Measurements from ENCODE around the gene GUCA2A.

The GUCA2A gene

DNA sequence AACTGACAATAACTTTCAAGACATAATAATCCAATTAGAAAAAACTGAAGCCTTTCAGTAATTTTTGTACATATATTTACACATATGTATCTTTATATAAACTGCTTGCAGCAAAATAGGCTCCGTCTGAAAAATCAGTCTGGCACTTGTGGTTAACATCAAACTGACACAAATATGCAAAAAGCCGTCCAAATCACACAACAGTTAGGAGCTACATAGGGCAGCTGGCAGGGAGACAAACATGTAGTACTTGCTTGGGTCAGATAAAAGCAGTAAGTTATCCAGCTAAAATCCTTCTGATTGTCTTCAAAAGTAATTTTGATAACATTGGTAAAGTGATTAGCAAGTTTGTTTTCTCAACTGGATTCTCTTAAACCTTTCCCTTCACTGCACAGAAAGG, 14.7 kb upstream of the GUCA2A start:
- intact Hi-C loops (cut with DNase I), result loop anchor here (5.0 kb wide), 1 partner anchor 158 kb away; the partner anchor contains the start of gene FOXJ3
- no peak for DNase-seq

DNA sequence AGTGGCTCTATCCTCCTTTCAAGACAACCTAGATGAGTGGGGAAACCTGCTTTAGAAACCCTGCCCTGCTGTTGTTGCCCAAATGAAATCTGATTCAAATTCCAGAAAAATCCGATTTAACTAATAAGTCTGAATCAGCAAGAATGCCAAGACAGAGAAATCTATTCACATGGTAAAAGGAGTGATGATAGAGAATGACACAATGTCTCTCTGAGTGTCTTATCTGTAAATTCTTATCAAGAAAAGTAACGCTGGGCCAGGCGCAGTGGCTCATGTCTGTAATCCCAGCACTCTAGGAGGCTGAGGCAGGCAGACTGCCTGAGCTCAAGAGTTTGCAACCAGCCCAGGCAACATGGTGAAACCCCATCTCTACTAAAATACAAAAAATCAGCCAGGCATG, 13.7 kb upstream of the GUCA2A start:
- intact Hi-C loops (cut with DNase I), result loop anchor here (5.0 kb wide), 1 partner anchor 159 kb away; the partner anchor contains the start of gene FOXJ3
- no peak for DNase-seq

DNA sequence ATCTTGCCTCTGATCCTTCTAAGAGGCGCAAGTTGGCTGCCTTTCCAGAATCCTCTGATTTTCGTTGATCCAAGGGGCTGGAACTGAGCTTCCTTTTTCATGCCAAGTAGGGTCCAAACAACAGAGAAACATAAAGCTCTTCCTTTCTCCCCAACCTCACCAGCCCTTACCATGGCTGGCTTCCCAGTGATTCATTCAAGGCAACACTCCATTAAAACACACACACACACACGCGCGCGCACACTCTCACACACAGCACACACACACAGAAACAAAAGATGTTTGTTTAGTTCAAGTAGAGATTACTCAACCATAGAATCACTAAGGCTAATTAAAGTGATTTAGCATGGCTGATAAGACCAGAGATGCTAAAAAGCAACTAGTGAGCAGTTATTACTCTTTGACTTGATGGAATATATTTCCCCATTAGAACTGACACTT, 13.0 kb upstream of the GUCA2A start:
- intact Hi-C loops (cut with DNase I), result loop anchor here (5.0 kb wide), 1 partner anchor 160 kb away; the partner anchor contains the start of gene FOXJ3
- peak in 39 of 42 donors; percentile 18 to 85 (median 58) for DNase-seq

DNA sequence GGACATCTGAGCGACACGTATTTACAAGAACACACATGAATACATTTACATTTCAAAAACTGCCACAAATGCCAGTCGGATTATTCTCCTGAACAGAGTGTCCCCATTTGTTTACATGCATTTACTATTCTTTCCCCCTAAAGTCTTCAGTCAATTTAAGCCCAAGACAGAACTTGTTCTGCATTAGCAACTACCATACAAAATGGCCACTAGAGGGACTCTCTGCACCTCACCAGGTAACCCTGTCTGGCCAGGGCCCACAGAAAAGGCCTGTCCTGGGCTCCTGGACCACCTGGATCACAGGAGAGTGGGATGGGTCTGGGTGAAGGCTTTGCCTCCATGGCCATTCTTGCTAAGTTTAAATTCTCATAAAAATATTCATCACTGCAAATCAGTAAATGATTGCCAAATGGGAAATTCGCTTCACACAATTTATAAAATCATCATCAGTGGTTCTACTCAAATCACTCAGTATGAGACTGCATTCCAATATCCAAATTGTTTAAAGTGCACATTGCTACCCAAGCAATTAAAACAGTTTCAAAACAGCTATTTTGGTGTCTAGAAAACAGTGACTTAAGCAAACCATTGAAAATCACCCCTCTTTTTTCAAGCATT, 12.5 kb upstream of the GUCA2A start:
- peak in 21 of 42 donors; percentile 22 to 62 (median 39) for DNase-seq
- intact Hi-C loops (cut with DNase I), result loop anchor here (5.0 kb wide), 1 partner anchor 160 kb away; the partner anchor contains the start of gene FOXJ3

DNA sequence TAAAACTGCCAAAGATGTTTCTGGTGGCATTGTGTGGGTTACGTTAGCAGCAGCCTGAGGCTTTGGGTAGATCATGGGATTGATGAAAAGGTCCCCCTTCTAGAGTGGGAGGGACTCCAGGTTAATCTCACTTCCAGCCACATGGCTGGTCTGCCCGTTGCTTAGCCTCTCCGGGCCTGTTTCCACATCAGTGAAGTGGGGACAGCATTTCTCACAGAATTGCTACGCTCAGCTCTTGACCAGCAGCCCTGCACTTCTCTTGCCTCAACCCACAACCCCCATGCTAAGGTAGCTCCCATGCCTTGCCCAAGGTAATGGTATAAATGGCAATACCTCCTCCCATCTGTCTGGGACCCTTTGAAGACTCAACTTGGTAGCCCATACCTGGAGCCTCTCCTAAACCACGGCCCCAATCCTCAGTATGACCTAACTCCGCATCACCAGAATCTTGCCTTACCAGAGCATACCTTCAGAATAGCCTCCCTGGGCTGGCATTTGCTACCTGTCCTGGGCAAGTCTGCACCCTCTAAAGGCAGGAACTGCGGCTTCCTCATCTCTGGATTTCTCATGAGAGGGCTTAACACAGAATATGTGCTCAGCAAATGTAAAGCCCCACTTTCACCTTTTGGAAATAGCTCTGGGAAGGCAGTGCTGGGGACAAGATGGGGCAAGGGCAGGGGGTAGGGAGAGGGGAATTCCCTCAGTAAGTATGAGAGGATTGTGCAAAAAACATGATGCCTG, 10.9 kb upstream of the GUCA2A start:
- intact Hi-C loops (cut with DNase I), result loop anchor here (5.0 kb wide), 1 partner anchor 162 kb away; the partner anchor contains the start of gene FOXJ3

DNA sequence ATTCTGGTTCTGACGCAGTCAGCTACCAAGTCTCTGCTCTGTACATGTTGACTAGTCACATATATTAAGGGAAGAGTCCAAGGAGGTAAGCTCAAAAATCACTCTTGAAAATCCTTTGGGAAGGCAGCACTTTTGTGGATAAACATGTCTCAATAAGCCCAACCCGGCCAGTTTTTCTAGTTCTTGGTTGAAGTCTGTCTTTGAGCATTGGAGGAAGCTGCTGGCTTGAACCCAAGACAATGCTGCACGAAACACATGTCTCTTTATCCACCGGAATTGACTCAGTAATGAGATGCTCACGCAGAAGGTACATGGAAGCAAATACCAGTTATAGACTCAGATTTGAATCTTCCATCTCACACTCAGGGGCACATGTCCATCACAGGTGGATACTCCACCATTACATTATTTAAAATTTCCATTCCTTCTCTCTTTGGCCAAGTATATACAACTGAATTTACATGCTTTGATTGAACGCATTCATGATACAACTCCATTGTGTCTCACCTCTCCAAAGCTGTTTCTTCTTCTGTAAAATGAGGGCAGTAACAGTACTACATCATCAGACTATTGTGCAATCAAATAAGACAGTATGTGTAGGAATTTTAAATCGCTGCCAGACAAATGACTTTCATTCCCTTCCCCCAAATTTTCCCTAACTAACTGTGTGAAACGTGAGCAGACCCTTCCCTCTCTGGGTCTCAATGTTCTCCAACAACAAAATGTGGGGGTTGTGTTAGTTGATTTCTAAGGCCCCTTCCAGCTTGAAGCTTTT, 9.6 kb upstream of the GUCA2A start:
- DNase-seq, result peak in 1 of 42 donors; percentile 10
- intact Hi-C loops (cut with DNase I), result no loop called here

More for the DNA sequence above, 10.9 kb upstream of the GUCA2A start:
- DNase-seq, result no peak

DNA sequence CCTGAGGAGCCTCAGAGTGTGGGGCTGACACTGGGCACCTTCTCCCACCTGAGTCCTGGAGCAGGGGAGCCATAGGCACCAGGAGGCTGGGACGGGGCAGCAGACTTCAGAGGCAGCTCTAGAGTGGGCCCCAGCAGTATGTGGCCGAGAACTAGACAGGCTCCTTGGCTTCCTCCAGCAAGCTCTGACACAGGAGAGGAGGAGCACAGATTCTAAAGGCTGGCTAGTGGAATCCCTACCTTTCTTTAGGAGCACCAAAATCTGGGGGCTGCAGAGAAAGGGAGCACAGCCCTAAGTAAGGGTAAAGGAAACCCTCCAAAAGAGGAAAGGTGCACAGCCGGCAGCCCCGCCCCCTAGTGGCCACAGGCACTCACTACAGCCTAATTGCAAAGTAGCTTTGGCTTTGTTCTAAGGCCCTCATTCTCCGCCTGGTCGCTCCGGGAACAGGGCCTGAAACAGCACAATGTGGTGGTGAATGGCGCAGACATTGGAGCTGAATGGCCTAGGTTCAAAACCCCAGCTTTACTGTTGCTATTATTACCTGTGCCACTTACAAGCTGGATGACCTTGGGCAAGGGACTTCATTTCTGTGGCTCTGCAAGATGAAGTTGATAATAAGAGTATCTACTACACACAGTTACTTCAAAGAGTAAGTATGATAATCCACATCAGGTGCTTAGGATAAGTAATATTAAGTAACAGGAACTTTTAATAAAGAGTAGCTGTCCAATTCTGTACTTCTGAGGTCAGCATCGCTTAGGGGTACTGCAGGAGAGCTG, 8.8 kb upstream of the GUCA2A start:
- intact Hi-C loops (cut with DNase I), result no loop called here
- DNase-seq, result peak; percentile 42 to 88 (median 76)

DNA sequence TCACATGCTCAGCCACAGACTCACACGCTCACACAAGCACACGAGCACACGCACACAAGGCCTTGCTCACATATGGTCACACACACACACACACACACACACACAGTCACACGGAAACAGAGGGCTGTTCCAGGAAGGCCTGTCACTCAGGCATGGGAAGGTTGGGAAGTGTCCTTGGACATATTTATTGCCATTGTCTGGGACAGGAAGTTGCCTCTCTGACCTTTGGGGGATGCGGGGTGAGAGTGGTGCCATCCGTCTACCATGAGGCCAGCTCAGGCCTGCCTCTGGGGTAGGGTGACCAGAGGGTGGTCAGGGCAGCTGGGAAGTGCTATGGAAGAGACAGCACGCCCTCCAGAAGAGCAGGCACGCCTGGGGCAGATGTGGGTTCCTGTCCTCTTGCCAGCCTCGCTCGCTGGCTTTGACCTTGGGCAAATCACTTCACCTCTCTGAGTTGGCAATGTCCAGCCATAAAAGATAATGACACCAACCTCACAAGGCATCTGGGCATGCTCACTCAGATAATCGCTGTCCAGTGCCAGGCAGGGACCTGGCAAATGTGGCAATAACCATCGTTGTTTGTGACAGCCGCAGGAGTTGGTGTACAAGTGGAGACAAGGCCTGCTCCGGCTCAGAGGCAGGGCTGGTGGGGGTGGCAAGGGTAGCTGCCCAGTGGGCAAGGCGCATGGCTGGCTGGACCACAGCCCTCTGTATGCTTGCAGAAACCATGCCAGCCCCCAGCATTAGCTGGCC, 8.0 kb upstream of the GUCA2A start:
- peak in 5 of 42 donors; percentile 3 to 23 (median 15) for DNase-seq
- intact Hi-C loops (cut with DNase I), result no loop called here

DNA sequence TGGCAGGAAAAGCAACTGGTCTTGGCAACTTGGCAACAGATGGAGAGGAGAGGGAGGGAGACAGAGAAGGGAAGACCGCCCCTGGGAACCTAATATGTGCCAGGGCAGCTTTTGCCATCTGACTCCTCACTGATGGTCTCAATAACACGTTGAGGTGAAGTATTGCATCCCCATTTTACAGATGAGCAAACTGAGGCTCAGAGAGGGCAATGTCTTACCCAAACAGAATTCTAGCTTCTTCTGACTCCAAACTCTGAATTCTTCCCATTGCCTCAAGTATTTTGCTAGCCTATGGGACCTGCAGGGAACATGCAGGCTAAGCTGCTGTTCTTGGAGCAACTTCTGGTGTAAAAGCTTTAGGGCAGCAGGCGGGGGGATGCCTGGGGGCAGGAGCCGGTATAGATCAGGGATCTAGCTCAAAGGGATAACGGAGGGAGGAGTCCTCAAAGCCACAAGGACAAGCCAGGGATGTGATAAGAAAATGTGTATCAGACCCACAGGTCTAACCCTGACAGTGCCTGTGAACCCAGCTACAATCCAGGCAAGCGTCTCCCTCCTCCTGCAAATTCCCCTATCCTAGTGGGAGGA, 7.2 kb upstream of the GUCA2A start:
- intact Hi-C loops (cut with DNase I), result no loop called here

DNA sequence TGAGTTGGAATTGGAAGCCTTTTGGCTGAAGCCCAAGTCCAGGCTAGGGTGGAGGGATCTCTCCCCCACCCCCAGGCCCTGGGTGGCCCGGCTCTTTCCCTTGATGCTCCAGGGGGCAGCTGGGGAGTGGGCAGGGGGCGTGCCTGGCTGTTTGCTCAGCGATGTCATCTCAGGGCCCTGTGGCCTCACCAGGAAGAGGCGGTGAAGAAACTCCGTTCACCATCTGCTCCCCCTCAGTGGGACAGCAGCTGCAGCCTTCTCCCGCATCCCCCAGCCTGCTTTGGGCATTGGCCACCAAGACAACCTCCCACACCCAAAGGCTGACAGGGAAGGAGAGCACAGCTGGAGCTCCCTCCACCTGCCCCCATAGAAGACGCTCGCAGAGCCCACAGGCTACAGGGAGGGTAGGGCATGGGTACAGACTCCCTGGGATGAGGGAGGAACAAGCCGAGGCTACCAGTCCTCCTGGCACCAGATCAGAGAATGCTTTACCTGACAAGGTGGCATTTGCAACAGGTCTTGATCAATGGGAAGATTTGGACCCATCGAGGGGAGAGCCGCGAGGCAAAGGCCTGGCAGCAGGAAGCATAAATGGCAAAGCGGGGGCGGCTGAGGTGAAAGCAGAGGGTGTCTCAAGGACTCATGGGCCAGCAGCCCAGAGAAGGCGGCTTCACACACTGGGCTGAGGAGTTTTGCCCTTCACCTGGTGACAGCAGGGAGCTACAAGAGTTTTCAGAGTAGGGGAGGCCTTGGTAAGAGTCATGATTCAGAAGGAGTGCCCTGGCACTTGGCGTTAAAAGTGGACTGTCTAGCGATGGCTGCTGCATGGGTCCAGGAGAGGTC, 6.5 kb upstream of the GUCA2A start:
- intact Hi-C loops (cut with DNase I), result no loop called here

More for the DNA sequence above, 7.2 kb upstream of the GUCA2A start:
- peak in 2 of 42 donors; percentile 5 to 28 for DNase-seq

DNA sequence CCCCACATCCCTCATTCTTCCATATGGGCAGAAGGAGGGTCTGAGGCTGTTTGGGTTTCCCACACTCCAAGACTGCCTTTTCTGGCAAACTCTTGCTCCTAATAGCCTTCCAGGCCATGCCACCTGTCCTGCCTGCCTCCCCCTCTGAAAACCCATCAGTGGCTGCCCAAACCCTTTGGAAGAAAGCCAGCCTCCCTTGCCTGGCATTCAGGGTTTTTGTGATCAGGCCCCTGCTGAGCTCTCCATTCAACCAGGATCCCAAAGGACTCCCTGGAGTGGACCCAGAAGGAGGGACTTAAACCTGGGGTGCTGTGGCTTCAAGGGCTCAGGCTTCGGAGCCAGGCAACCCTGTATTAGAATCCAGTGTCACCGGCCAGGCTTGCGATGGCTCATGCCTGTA, 4.2 kb upstream of the GUCA2A start:
- DNase-seq, result no peak
- intact Hi-C loops (cut with DNase I), result no loop called here

More for the DNA sequence above, 6.5 kb upstream of the GUCA2A start:
- DNase-seq, result no peak

DNA sequence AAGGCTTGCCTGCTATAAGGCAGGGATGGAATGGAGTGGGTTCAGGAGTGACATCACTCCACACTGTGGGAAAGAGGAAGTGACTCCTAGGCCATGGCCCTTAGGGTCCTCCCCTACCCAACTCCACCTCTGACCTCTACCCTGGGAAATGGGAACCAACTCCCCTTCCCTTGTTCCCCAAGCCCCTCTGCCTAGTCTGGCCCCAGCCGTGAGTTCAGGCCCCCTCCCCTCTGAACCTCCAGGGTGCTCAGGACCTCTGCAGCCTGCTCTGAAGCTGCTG, 3.8 kb upstream of the GUCA2A start:
- intact Hi-C loops (cut with DNase I), result no loop called here
- no peak for DNase-seq

DNA sequence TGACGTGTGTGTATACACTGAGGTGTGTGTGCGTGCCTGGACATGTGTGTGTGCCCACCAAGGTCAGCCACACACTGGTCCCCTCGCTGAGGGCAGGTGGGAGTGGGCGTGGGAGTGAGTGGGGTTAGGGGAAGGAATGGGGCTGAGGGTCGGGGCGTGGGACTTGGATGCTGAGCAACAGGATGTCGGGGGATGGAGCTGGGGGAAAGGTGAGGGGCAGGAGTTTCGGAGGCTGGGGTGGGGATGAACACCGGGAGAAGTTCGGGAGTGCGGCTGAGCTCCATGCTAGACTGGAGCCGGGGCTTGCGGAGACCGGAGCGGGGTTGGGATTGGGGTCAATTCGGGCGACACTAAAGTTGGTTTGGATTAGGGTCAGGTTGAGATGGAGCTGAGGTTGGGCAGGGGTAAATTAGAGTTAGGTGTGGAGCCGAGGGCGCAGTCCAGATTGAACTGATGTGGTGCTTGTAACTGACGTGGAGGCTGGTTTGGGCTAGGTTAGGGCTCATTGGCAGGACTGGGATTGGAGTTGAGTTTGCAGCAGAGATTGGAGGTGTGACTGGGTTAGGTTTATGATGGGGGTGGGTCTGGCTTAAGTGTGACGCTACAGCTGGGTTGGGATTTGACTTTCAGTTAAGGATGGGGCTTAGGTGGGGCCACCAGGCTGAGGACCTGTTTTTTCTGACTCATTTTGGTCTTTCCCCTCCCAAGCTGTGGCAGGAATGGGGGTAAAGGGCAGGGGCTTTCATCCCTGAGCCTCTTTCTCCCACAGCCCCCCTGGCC, 3.3 kb upstream of the GUCA2A start:
- DNase-seq, result no peak
- intact Hi-C loops (cut with DNase I), result no loop called here

DNA sequence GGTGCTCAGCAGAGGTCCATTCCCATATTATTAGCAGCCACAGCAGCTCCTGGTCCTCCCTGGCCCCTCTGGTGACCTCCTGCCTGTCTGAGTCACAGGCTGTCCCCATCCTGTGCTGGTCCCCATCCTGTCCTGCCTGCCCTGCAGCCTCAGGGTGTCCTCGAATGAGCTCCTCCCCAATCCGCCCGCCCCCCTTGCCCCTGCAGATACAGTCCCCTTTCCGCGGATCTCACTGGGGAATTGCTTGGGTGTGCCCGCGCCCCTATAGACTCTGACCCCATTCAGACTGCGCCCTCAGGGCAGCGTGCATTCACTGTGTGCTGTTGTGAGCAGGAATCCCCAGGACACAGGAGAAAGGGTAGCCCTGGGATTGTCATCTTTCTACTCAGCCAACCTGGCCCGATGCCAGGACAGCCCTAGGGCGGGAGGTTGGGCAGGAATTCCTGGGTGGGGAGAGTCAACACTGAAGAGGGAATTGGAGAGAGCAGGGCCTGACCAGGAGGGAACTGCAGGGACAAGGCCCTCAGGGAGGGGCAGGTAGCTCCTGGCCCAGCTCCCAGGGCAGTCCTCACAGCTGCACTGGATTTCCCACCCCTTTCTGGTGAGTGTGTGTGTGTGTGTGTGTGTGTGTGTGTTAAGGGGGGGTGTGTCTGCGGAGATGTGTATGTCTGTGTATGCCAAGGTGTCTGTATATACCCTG, 1.1 kb upstream of the GUCA2A start:
- DNase-seq, result no peak
- intact Hi-C loops (cut with DNase I), result no loop called here
